B cell (primary cell): ENCODE results near the gene CIB1.

Source experiments
- EZH2 ChIP-seq: IDR thresholded peaks from 2 replicates; pipeline ENCODE4 v1.6.1; 2012; ENCODE audit warnings: borderline replicate concordance, low read depth, mild to moderate bottlenecking, moderate library complexity, low read length; ENCODE audit not compliant: insufficient read depth, poor library complexity, severe bottlenecking
- TF ChIP-seq, protein P1 (sequence below): fragments of 200-600 bp; IDR thresholded peaks from one replicate; pipeline ENCODE4 v1.8.0; 2022; ENCODE audit warnings: antibody characterized with exemption, mild to moderate bottlenecking

DNA sequence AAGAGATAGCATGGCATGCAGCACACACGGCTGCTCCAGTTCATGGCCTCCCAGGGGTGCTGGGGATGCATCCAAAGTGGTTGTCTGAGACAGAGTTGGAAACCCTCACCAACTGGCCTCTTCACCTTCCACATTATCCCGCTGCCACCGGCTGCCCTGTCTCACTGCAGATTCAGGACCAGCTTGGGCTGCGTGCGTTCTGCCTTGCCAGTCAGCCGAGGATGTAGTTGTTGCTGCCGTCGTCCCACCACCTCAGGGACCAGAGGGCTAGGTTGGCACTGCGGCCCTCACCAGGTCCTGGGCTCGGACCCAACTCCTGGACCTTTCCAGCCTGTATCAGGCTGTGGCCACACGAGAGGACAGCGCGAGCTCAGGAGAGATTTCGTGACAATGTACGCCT lies 4.8 kb downstream of the CIB1 start:
- TF ChIP-seq, protein P1, sequence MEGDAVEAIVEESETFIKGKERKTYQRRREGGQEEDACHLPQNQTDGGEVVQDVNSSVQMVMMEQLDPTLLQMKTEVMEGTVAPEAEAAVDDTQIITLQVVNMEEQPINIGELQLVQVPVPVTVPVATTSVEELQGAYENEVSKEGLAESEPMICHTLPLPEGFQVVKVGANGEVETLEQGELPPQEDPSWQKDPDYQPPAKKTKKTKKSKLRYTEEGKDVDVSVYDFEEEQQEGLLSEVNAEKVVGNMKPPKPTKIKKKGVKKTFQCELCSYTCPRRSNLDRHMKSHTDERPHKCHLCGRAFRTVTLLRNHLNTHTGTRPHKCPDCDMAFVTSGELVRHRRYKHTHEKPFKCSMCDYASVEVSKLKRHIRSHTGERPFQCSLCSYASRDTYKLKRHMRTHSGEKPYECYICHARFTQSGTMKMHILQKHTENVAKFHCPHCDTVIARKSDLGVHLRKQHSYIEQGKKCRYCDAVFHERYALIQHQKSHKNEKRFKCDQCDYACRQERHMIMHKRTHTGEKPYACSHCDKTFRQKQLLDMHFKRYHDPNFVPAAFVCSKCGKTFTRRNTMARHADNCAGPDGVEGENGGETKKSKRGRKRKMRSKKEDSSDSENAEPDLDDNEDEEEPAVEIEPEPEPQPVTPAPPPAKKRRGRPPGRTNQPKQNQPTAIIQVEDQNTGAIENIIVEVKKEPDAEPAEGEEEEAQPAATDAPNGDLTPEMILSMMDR = no peak
- no peak for TF ChIP-seq EZH2
